OCI-LY7 (cell line): ENCODE data around the gene APOBEC3G. TPM values are rescaled to one million over a fixed set of nuclear protein-coding genes. Genes with fewer than 3 reads are reported as not detected.

Experiments
- BruUV-seq: library from RNA; stranded (reverse); fragments of 400-500 nt; replicated peaks from 2 replicates; lab custom pipeline; 2021; lab: Mats Ljungman, UMichigan
- CTCF ChIA-PET: fragments of 300-600 bp; sonication (Branson Sonifier 250); formaldehyde crosslinking; loops from one replicate; lab custom pipeline; 2022; ENCODE audit warnings: antibody characterized with exemption; ENCODE audit not compliant: unreplicated experiment; lab: Charles Lee
- POLR2A ChIA-PET: fragments of 300-600 bp; sonication (Branson Sonifier 250); formaldehyde crosslinking; loops from one replicate; lab custom pipeline; 2022; ENCODE audit warnings: antibody characterized with exemption; lab: Charles Lee
- DNase-seq: peaks from one replicate; pipeline ENCODE4 v3.0.0-alpha.2; 2015; ENCODE audit warnings: low spot score
- H2AFZ ChIP-seq: fragments of 200-600 bp; sonication (generic), shearing (Covaris generic); 2 replicates; pipeline ENCODE4 v1.6.1; 2014; ENCODE audit warnings: mild to moderate bottlenecking, antibody characterized with exemption, low read length, moderate library complexity
- H3K27ac ChIP-seq: fragments of 200-600 bp; sonication (generic); 2 replicates; pipeline ENCODE4 v1.5.1; 2014; ENCODE audit warnings: mixed run types, low read depth, mild to moderate bottlenecking, moderate library complexity, low read length, inconsistent platforms; ENCODE audit not compliant: poor library complexity, severe bottlenecking
- H3K36me3 ChIP-seq: fragments of 200-600 bp; sonication (generic); 2 replicates; pipeline ENCODE4 v1.6.1; 2014; ENCODE audit warnings: mild to moderate bottlenecking, antibody characterized with exemption, low read length, moderate library complexity, mixed read lengths; ENCODE audit not compliant: insufficient read depth
- H3K4me1 ChIP-seq: fragments of 200-600 bp; sonication (generic); 2 replicates; pipeline ENCODE4 v1.5.1; 2014; ENCODE audit warnings: mild to moderate bottlenecking, low read length; ENCODE audit not compliant: insufficient read depth, poor library complexity, severe bottlenecking
- H3K4me2 ChIP-seq: fragments of 200-600 bp; sonication (generic); 2 replicates; pipeline ENCODE4 v1.6.1; 2014; ENCODE audit warnings: mild to moderate bottlenecking, low read length
- H3K4me3 ChIP-seq: fragments of 200-600 bp; sonication (generic); 2 replicates; pipeline ENCODE4 v1.5.1; 2014; ENCODE audit warnings: mild to moderate bottlenecking, low read depth, low read length; ENCODE audit not compliant: poor library complexity, severe bottlenecking
- H3K79me2 ChIP-seq: fragments of 200-600 bp; sonication (generic); 2 replicates; pipeline ENCODE4 v1.6.1; 2016; ENCODE audit warnings: low read depth, mild to moderate bottlenecking, low read length, moderate library complexity, mixed read lengths; ENCODE audit not compliant: insufficient read depth
- H3K9me2 ChIP-seq: fragments of 200-600 bp; sonication (generic); 2 replicates; pipeline ENCODE4 v1.6.1; 2016; ENCODE audit warnings: mild to moderate bottlenecking, low read length, mixed read lengths; ENCODE audit not compliant: insufficient read depth
- H3K9me3 ChIP-seq: fragments of 200-600 bp; sonication (generic); 2 replicates; pipeline ENCODE4 v1.6.1; 2014; ENCODE audit warnings: mild to moderate bottlenecking, mixed run types, low read length, mixed read lengths
- H4K20me1 ChIP-seq: fragments of 200-600 bp; sonication (generic); 2 replicates; pipeline ENCODE4 v1.6.1; 2014; ENCODE audit warnings: mild to moderate bottlenecking, antibody characterized with exemption, low read length, moderate library complexity, mixed read lengths; ENCODE audit not compliant: insufficient read depth
- EZH2phosphoT487 ChIP-seq: fragments of 200-600 bp; sonication (generic); IDR thresholded peaks from 2 replicates; pipeline ENCODE4 v1.6.1; 2018; ENCODE audit warnings: low read depth, borderline replicate concordance, mild to moderate bottlenecking, mixed run types, antibody characterized with exemption, low read length, moderate library complexity, mixed read lengths
- intact Hi-C: fragments of 100-400 bp; cut with micrococcal nuclease; formaldehyde crosslinking; loops from one replicate; pipeline ENCODE4 v1.10.0; 2022; ENCODE audit not compliant: unreplicated experiment
- total RNA-seq, 2 experiments: library from RNA; depleted of rRNA in 1 of 2; stranded (reverse); fragments of >200 nt in 1 of 2; shearing (Covaris generic) in 1 of 2; gene quantifications; 2 replicates each; pipeline ENCODE4 v1.2.3, GENCODE V29; 2014 to 2022
- TF ChIP-seq, protein P1 (sequence below): fragments of 200-600 bp; sonication (generic); conservative IDR thresholded peaks from 2 replicates; pipeline ENCODE4 v1.5.1; 2014; ENCODE audit warnings: mild to moderate bottlenecking, antibody characterized with exemption, low read length, moderate library complexity, mixed read lengths

The APOBEC3G gene
- total RNA-seq, 2 experiments from 2014 or later = 36.7 to 60.2 TPM

DNA sequence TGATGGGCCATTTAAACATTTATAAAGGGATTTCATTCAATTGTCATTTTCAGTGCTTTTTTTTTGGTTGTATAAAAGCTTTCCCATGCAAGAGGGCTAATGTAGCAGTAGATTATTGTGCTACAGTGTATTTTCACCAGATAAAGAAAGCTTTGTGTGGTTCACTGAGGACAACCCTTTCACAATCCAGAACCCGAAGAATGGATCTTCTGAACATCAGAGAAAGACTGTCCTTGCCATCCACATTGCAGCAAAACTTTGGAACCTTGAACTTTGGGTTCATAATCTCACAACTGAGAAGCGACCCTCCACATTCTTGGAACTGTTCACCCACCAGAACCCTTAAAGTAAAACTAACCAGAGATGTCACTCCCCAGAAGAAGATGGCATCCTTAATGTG lies 29.3 kb downstream of the APOBEC3G start:
- Histone ChIP-seq H3K4me3 (no peak overlapping the region), H3K79me2 (no peaks in the 10 kb centered on the region), H3K4me2 (no peak overlapping the region), H2AFZ (no peak overlapping the region), H4K20me1 (no peaks in the 10 kb centered on the region), H3K9me2 (no peaks in the 10 kb centered on the region), H3K27ac (no peak overlapping the region), H3K4me1 (peaks cover 14% of the 10 kb centered on the region), H3K36me3 (no peaks in the 10 kb centered on the region), H3K9me3 (no peaks in the 10 kb centered on the region)
- no TSS peak for BruUV-seq
- DNase-seq = no peak
- POLR2A ChIA-PET = no interaction called here
- TF ChIP-seq, protein P1, sequence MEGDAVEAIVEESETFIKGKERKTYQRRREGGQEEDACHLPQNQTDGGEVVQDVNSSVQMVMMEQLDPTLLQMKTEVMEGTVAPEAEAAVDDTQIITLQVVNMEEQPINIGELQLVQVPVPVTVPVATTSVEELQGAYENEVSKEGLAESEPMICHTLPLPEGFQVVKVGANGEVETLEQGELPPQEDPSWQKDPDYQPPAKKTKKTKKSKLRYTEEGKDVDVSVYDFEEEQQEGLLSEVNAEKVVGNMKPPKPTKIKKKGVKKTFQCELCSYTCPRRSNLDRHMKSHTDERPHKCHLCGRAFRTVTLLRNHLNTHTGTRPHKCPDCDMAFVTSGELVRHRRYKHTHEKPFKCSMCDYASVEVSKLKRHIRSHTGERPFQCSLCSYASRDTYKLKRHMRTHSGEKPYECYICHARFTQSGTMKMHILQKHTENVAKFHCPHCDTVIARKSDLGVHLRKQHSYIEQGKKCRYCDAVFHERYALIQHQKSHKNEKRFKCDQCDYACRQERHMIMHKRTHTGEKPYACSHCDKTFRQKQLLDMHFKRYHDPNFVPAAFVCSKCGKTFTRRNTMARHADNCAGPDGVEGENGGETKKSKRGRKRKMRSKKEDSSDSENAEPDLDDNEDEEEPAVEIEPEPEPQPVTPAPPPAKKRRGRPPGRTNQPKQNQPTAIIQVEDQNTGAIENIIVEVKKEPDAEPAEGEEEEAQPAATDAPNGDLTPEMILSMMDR = no peak
- no peak for TF ChIP-seq EZH2phosphoT487
- CTCF ChIA-PET = no interaction called here
- intact Hi-C loops = no loop called here

DNA sequence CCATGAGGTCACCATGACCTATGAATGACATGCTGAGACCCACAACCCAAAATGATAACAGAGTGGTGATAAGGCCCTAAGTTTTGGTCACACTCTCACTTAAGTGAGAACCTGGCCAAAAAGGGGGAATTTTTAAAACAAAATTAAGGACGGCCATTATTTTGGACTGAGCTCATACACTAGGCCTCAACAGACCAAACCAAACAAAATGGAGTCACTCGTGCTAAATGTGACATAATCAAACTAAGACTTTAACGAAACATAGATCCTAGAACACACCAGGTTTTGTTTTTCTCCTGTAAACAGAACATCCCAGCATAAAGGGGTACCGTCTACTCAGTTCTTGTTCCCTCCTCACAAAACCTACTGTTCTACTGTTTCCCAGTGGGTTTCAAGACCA lies 31.4 kb downstream of the APOBEC3G start:
- H3K9me2 ChIP-seq = no peaks in the 10 kb centered on the region
- no TSS peak for BruUV-seq
- TF ChIP-seq, protein P1 = no peak
- TF ChIP-seq EZH2phosphoT487 = no peak
- H3K4me3 ChIP-seq = no peak overlapping the region
- DNase-seq = no peak
- no peaks in the 10 kb centered on the region for H3K36me3 ChIP-seq
- H3K9me3 ChIP-seq = peaks cover 1% of the 10 kb centered on the region; the same call in 1 of the 2 replicates
- intact Hi-C loops = no loop called here
- no peak overlapping the region for H3K27ac ChIP-seq
- H3K4me1 ChIP-seq = peaks cover 26% of the 10 kb centered on the region
- H4K20me1 ChIP-seq = no peaks in the 10 kb centered on the region
- no peak overlapping the region for H2AFZ ChIP-seq
- POLR2A ChIA-PET = no interaction called here
- no peak overlapping the region for H3K4me2 ChIP-seq
- CTCF ChIA-PET = no interaction called here
- H3K79me2 ChIP-seq = no peaks in the 10 kb centered on the region

DNA sequence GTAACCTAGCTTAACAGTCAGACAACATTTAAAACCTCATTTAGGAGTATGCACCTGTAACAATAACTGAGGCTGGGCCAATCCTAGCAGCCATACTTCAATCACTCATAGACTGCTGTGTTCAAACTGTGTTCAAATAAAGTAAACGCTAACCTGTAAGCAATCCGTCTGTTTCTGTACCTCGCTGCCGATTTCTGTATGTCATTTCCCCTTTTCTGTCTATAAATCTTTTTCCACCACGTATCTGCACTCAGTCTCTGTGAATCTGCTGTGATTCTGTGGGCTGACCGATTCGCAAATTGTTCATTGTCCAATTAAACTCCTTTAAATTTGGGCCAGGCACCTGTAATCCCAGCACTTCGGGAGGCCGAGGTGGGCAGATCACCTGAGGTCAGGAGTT lies 32.3 kb downstream of the APOBEC3G start:
- Histone ChIP-seq H3K27ac (no peak overlapping the region), H4K20me1 (no peaks in the 10 kb centered on the region), H3K4me1 (peaks cover 34% of the 10 kb centered on the region), H3K9me2 (no peaks in the 10 kb centered on the region), H3K9me3 (peaks cover 3% of the 10 kb centered on the region; the same call in 1 of the 2 replicates), H3K4me3 (no peak overlapping the region), H3K4me2 (no peak overlapping the region), H3K36me3 (no peaks in the 10 kb centered on the region), H3K79me2 (no peaks in the 10 kb centered on the region), H2AFZ (no peak overlapping the region)
- no TSS peak for BruUV-seq
- ChIA-PET CTCF (no interaction called here), POLR2A (interaction anchor here (0.6 kb wide), 1 partner anchor 25 kb away, joined by 6 read pairs; no protein-coding TSS in a partner anchor)
- no peak for TF ChIP-seq EZH2phosphoT487
- TF ChIP-seq, protein P1 = no peak
- intact Hi-C loops = no loop called here
- DNase-seq = no peak
